H1 (cell line): ENCODE data around the gene TOMM40L. TPM values are rescaled to one million over a fixed set of nuclear protein-coding genes. Genes with fewer than 3 reads are reported as not detected.

Source experiments
- BCL11A ChIP-seq, 2 experiments: IDR thresholded peaks; one replicate each; pipeline ENCODE4 v1.6.1; 2011; ENCODE audit warnings: low read depth in 2 of 2, low read length in 2 of 2, mild to moderate bottlenecking in 2 of 2
- SP2 ChIP-seq: IDR thresholded peaks from 2 replicates; pipeline ENCODE4 v1.6.1; 2012; ENCODE audit warnings: mild to moderate bottlenecking, low read length, inconsistent platforms
- SP4 ChIP-seq: IDR thresholded peaks from 2 replicates; pipeline ENCODE4 v1.6.1; 2012; ENCODE audit warnings: low read length, inconsistent platforms
- polyA plus RNA-seq, 7 experiments: library from polyadenylated mRNA; depleted of rRNA in 3 of 7; stranded (reverse) in 5 of 7; unstranded in 2 of 7; fragments of >200 nt in 5 of 7; fragments of 200-250 nt in 2 of 7; gene quantifications; 1 replicate in 5 of 7; 2 replicates in 1 of 7; 4 replicates in 1 of 7; pipeline versions ENCODE4 v1.2.1 to v1.2.3, GENCODE V29; 2011 to 2013; ENCODE audit warnings: missing spikeins in 2 of 7, mixed read lengths in 2 of 7
- total RNA-seq: library from RNA; stranded (reverse); fragmentation: NEBNext Ultra II Directional; extraction: Animal tissue kit (Norgen Biotek cat#: 25700); gene quantifications from 2 replicates; pipeline ENCODE4 v1.2.1, GENCODE V29; 2021

The TOMM40L gene
- total and polyA plus RNA-seq, 2 of the 8 experiments (the other 6 are each of a cell fraction or from before 2014, with no cell fraction given), result 11.4 to 15.0 TPM

DNA sequence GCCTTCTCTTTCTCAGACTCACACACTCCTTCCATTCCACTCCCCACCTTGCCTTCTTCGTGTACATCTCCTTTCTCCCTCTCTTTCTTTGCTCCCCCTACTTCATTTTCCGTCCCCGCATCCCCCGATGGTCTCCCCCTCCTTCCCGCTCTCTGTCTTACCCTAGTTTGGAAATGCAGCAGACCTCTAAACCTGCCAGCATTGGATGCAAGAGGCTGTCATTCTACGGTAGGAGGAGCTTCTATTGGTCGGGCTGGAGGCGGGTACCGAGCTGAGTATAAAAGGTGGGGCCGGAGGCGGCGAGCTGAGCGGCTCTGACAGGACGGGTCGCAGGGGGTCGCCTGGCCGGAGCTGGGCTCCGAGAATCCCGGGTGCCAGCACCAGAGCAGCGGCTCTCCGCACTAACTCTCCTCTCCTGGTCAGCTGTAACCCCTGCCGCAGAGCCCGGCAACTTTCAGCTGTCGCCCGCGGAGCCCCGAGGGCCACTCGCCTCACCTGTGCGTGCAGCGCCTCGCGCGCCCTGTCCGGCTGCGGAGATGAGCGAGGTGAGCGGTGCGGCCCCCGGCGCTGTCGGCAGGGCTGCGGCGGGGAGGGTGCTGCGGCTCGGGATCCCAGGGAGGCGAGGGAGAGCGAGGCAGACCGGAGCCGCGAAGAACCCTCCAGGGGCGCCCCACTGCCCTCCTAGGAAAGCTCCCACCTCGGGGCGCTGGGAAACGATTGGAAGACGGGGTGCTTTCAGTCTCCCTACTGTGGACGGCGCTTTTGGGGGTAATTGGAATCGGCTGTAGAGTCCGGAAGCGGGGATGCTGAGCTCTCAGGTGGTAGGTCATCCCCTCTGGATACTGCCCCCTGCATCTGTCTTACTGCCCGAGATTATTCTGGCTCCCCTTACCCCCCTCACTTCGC, 32.8 kb downstream of the TOMM40L start, which contains the start of gene PCP4L1 (continued):
- TF ChIP-seq SP2 (peak; percentile 65), BCL11A (IDR thresholded peaks at IDR 0.05; ENCODE audit: low read depth in 2 of 2, low read length in 2 of 2) (no peak), SP4 (no peak)
- TF ChIP-seq, all 59 proteins: peak for 17
